Calu3 (cell line): ENCODE measurements around the gene TRPM7. TPM values are rescaled to one million over a fixed set of nuclear protein-coding genes. Genes with fewer than 3 reads are reported as not detected.

Experiments
- BruUV-seq: library from RNA; stranded (reverse); fragments of 400-500 nt; replicated peaks from 2 replicates; lab custom pipeline; 2021; lab: Mats Ljungman, UMichigan
- CTCF ChIA-PET: fragments of 300-600 bp; sonication (Branson Sonifier 250); formaldehyde crosslinking; loops from one replicate; lab custom pipeline; 2022; ENCODE audit warnings: antibody characterized with exemption; lab: Charles Lee
- DNase-seq: peaks from one replicate; pipeline ENCODE4 v3.0.0; 2022
- H3K27ac Mint-ChIP-seq: one replicate; pipeline ENCODE4 v1.8.0; 2022; ENCODE audit warnings: mixed read lengths; ENCODE audit not compliant: unreplicated experiment
- H3K27me3 Mint-ChIP-seq: one replicate; pipeline ENCODE4 v1.8.0; 2022; ENCODE audit warnings: mixed read lengths; ENCODE audit not compliant: unreplicated experiment
- H3K36me3 Mint-ChIP-seq: one replicate; pipeline ENCODE4 v1.8.0; 2022; ENCODE audit warnings: mild to moderate bottlenecking, moderate library complexity, mixed read lengths; ENCODE audit not compliant: insufficient read depth, unreplicated experiment
- H3K4me1 Mint-ChIP-seq: one replicate; pipeline ENCODE4 v1.8.0; 2022; ENCODE audit warnings: mild to moderate bottlenecking, low read depth, mixed read lengths; ENCODE audit not compliant: unreplicated experiment
- H3K4me3 Mint-ChIP-seq: one replicate; pipeline ENCODE4 v1.8.0; 2022; ENCODE audit warnings: mild to moderate bottlenecking, low read depth, moderate library complexity, mixed read lengths; ENCODE audit not compliant: unreplicated experiment
- H3K9me3 Mint-ChIP-seq: one replicate; pipeline ENCODE4 v1.8.0; 2022; ENCODE audit warnings: low read depth, mixed read lengths; ENCODE audit not compliant: unreplicated experiment
- intact Hi-C: fragments of 100-400 bp; cut with micrococcal nuclease; formaldehyde crosslinking; loops from one replicate; pipeline ENCODE4 v1.10.0; 2022; ENCODE audit not compliant: unreplicated experiment
- total RNA-seq: library from RNA; stranded (reverse); gene quantifications from 2 replicates; pipeline ENCODE4 v1.2.3, GENCODE V29; 2022
- TF ChIP-seq, protein P1 (sequence below): fragments of 200-600 bp; IDR thresholded peaks from one replicate; pipeline ENCODE4 v1.8.0; 2022; ENCODE audit warnings: antibody characterized with exemption; ENCODE audit not compliant: unreplicated experiment

TRPM7 gene
- total RNA-seq, 1 experiment from 2014 or later = 48.2 TPM

DNA sequence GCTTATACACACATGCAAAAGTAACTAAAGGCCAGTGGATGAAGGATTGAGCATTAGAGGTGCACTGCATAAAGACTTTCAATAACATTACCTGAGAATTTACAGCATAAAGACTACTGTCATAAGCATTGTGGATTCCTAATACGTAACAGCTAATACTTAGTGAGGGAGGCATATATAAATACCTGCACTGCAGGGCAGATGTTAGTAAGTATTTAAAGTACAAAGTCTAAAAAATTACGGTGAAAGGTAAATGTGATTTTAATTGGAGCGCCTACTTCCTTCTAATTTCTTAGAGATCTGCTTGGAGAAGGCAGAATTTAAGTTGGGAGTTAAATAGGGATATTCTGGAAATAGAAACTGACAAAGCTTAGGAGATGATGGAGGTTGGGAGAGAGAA lies 25.4 kb upstream of the TRPM7 start:
- no peak for DNase-seq
- Mint-ChIP-seq H3K27ac (no peak overlapping the region), H3K27me3 (no peaks in the 10 kb centered on the region), H3K36me3 (peaks cover 6% of the 10 kb centered on the region), H3K9me3 (no peaks in the 10 kb centered on the region), H3K4me3 (no peak overlapping the region), H3K4me1 (peaks cover 9% of the 10 kb centered on the region)
- intact Hi-C loops = no loop called here
- no TSS peak for BruUV-seq
- CTCF ChIA-PET = no interaction called here
- TF ChIP-seq, protein P1, sequence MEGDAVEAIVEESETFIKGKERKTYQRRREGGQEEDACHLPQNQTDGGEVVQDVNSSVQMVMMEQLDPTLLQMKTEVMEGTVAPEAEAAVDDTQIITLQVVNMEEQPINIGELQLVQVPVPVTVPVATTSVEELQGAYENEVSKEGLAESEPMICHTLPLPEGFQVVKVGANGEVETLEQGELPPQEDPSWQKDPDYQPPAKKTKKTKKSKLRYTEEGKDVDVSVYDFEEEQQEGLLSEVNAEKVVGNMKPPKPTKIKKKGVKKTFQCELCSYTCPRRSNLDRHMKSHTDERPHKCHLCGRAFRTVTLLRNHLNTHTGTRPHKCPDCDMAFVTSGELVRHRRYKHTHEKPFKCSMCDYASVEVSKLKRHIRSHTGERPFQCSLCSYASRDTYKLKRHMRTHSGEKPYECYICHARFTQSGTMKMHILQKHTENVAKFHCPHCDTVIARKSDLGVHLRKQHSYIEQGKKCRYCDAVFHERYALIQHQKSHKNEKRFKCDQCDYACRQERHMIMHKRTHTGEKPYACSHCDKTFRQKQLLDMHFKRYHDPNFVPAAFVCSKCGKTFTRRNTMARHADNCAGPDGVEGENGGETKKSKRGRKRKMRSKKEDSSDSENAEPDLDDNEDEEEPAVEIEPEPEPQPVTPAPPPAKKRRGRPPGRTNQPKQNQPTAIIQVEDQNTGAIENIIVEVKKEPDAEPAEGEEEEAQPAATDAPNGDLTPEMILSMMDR = no peak

DNA sequence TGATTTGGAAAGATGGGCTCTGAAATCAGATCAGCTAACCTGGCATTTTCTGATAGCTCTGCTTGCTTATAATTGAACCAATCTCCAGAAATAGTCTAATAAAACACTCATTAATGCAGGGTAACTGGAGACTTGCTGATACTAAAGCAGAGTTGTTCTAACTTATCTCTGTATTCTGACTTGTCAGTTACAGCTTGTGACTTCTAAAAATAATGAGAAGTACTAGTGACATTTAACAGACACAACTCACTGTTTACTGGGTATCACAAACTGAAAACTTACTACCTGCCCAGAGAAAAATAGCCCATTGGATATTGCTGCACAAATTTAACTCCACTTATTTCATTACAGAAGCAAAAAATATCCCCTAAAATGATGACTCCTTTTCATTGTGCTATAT lies 24.0 kb upstream of the TRPM7 start:
- H3K27me3 Mint-ChIP-seq = no peaks in the 10 kb centered on the region
- no peak overlapping the region for H3K27ac Mint-ChIP-seq
- H3K9me3 Mint-ChIP-seq = no peaks in the 10 kb centered on the region
- BruUV-seq = no TSS peak
- CTCF ChIA-PET = no interaction called here
- TF ChIP-seq, protein P1 = no peak
- H3K4me1 Mint-ChIP-seq = peaks cover 9% of the 10 kb centered on the region
- DNase-seq = no peak
- H3K4me3 Mint-ChIP-seq = no peak overlapping the region
- H3K36me3 Mint-ChIP-seq = peaks cover 6% of the 10 kb centered on the region
- intact Hi-C loops = no loop called here

GRCh38 chr15:50707878-50708427 lies 21.4 kb upstream of the TRPM7 start:
- BruUV-seq = no TSS peak
- peaks cover 6% of the 10 kb centered on the region for H3K36me3 Mint-ChIP-seq
- no peak for DNase-seq
- TF ChIP-seq, protein P1 = no peak
- no peaks in the 10 kb centered on the region for H3K9me3 Mint-ChIP-seq
- H3K27me3 Mint-ChIP-seq = no peaks in the 10 kb centered on the region
- CTCF ChIA-PET = no interaction called here
- no peak overlapping the region for H3K4me3 Mint-ChIP-seq
- H3K4me1 Mint-ChIP-seq = peaks cover 9% of the 10 kb centered on the region
- H3K27ac Mint-ChIP-seq = no peak overlapping the region
- intact Hi-C loops = no loop called here

- BruUV-seq = no TSS peak
- CTCF ChIA-PET = interaction anchor here (0.7 kb wide), 1 partner anchor 265 kb away, joined by 3 read pairs; no protein-coding TSS in a partner anchor
- no peaks in the 10 kb centered on the region for H3K4me1 Mint-ChIP-seq
- H3K9me3 Mint-ChIP-seq = no peaks in the 10 kb centered on the region
- no peak overlapping the region for H3K4me3 Mint-ChIP-seq
- no peaks in the 10 kb centered on the region for H3K27me3 Mint-ChIP-seq
- intact Hi-C loops = no loop called here
- no peaks in the 10 kb centered on the region for H3K36me3 Mint-ChIP-seq
- DNase-seq = no peak
- H3K27ac Mint-ChIP-seq = no peak overlapping the region
- TF ChIP-seq, protein P1 = no peak
These were observed 16.3 kb upstream of the TRPM7 start for GRCh38 chr15:50702762-50703334.
